H1 (cell line): ENCODE data around the gene ERC1. TPM values are rescaled to one million over a fixed set of nuclear protein-coding genes. Genes with fewer than 3 reads are reported as not detected.

Experiments used
- JUND ChIP-seq: IDR thresholded peaks from 2 replicates; pipeline ENCODE4 v1.6.1; 2011; ENCODE audit warnings: mild to moderate bottlenecking, improper control_type of control experiment, low read length
- NANOG ChIP-seq: IDR thresholded peaks from 2 replicates; pipeline ENCODE4 v1.6.1; 2011; ENCODE audit warnings: low read length, low read depth, mild to moderate bottlenecking, inconsistent platforms; ENCODE audit not compliant: insufficient read depth, poor library complexity, severe bottlenecking
- POU5F1 ChIP-seq: IDR thresholded peaks from 2 replicates; pipeline ENCODE4 v1.6.1; 2011; ENCODE audit warnings: low read depth, mild to moderate bottlenecking, low read length, moderate library complexity
- SAP30 ChIP-seq: fragments of 300-600 bp; sonication (generic); IDR thresholded peaks from 2 replicates; pipeline ENCODE4 v1.7.1; 2012; ENCODE audit warnings: low read length, moderate library complexity, mild to moderate bottlenecking, inconsistent platforms; ENCODE audit not compliant: insufficient read depth, insufficient replicate concordance
- TCF12 ChIP-seq: IDR thresholded peaks from 2 replicates; pipeline ENCODE4 v1.6.1; 2011; ENCODE audit warnings: low read depth, mild to moderate bottlenecking, low read length
- polyA plus RNA-seq, 7 experiments: library from polyadenylated mRNA; depleted of rRNA in 3 of 7; stranded (reverse) in 5 of 7; unstranded in 2 of 7; fragments of >200 nt in 5 of 7; fragments of 200-250 nt in 2 of 7; gene quantifications; 1 replicate in 5 of 7; 2 replicates in 1 of 7; 4 replicates in 1 of 7; pipeline versions ENCODE4 v1.2.1 to v1.2.3, GENCODE V29; 2011 to 2013; ENCODE audit warnings: missing spikeins in 2 of 7, mixed read lengths in 2 of 7
- total RNA-seq: library from RNA; stranded (reverse); fragmentation: NEBNext Ultra II Directional; extraction: Animal tissue kit (Norgen Biotek cat#: 25700); gene quantifications from 2 replicates; pipeline ENCODE4 v1.2.1, GENCODE V29; 2021
- TF ChIP-seq, protein P1 (sequence below): IDR thresholded peaks from 2 replicates; pipeline ENCODE4 v1.6.1; 2011; ENCODE audit warnings: low read depth, mild to moderate bottlenecking, low read length; ENCODE audit not compliant: insufficient read depth

ERC1 gene
- total and polyA plus RNA-seq, 2 of the 8 experiments (the other 6 are each of a cell fraction or from before 2014, with no cell fraction given) = 7.8 to 45.7 TPM

DNA sequence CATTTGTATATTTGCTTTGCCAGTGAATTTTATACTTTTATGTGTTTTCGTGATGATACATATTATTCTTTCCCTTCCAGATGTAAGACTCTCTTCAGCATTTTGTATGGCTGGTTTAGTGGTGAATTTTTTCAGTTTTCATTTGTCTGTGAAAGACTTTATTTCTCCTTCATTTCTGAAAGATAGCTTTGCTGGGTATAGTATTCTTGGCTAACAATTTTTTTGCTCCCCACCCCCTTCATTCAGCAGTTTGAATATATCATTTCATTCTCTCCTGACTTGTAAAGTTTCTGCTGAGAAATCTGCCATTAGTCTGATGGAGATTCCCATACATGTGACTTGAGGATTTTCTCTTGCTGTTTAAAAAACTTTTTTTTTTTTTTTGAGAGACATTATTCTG, 72.8 kb downstream of the ERC1 start (continued):
- TF ChIP-seq, protein P1, sequence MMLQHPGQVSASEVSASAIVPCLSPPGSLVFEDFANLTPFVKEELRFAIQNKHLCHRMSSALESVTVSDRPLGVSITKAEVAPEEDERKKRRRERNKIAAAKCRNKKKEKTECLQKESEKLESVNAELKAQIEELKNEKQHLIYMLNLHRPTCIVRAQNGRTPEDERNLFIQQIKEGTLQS = no peak
- TF ChIP-seq NANOG (no peak), JUND (no peak), TCF12 (no peak), SAP30 (no peak), POU5F1 (no peak)
